Heart left ventricle (tissue), 16 donors: ENCODE results near the gene STAC2. TPM values are rescaled to one million over a fixed set of nuclear protein-coding genes. Genes with fewer than 3 reads are reported as not detected.

Experiments
- ATAC-seq, 4 donors: fragments of 200-7000 bp; cut with Tn5 transposase; one replicate each; pipeline ENCODE4 v1.9.1; 2020 to 2022; ENCODE audit warnings: moderate library complexity in 4 of 4, mild to moderate bottlenecking in 3 of 4, moderate number of reproducible peaks in 1 of 4
- DNase-seq, 5 donors: peaks; one replicate each; pipeline ENCODE4 v3.0.0-alpha.2; 2020
- H3K27ac ChIP-seq, 12 donors: fragments of 200-600 bp; sonication (generic) in 4 of 12; one replicate each; pipeline versions ENCODE4 v1.5.0 to v1.8.0; 2016 to 2022; ENCODE audit warnings: mild to moderate bottlenecking in 2 of 12
- H3K27me3 ChIP-seq, 9 donors: fragments of 200-600 bp; sonication (generic) in 2 of 9; one replicate each; pipeline versions ENCODE4 v1.5.1 to v1.8.0; 2016 to 2022; ENCODE audit warnings: mild to moderate bottlenecking in 3 of 9
- H3K36me3 ChIP-seq, 9 donors: fragments of 200-600 bp; sonication (generic) in 2 of 9; one replicate each; pipeline versions ENCODE4 v1.5.0 to v1.8.0; 2018 to 2022; ENCODE audit warnings: mild to moderate bottlenecking in 2 of 9
- H3K4me1 ChIP-seq, 12 donors: fragments of 200-600 bp; sonication (generic) in 4 of 12; one replicate each; pipeline versions ENCODE4 v1.5.0 to v1.8.0; 2016 to 2022; ENCODE audit warnings: mild to moderate bottlenecking in 3 of 12
- H3K4me3 ChIP-seq, 12 donors: fragments of 200-600 bp; sonication (generic) in 4 of 12; one replicate each; pipeline versions ENCODE4 v1.5.0 to v1.8.0; 2017 to 2022; ENCODE audit warnings: mild to moderate bottlenecking in 9 of 12, moderate library complexity in 4 of 12
- H3K9me3 ChIP-seq, 12 donors: fragments of 200-600 bp; sonication (generic) in 4 of 12; one replicate each; pipeline versions ENCODE4 v1.5.0 to v1.8.0; 2016 to 2022; ENCODE audit warnings: mild to moderate bottlenecking in 1 of 12
- POLR2A ChIP-seq, 2 donors: fragments of 450-650 bp; IDR thresholded peaks; one replicate each; pipeline ENCODE4 v1.6.1; 2017; ENCODE audit warnings: antibody characterized with exemption in 2 of 2, mild to moderate bottlenecking in 2 of 2, moderate library complexity in 2 of 2
- WGBS, 4 donors: extraction: QIAGEN DNeasy Blood & Tissue Kit in 2 of 4; methylation state at CpG; one replicate each; pipeline versions ENCODE4 v1.1.5 to v1.1.7; 2013 to 2018; 5-methylcytosine and 5-hydroxymethylcytosine counted together
- intact Hi-C, 10 donors: fragments of 100-400 bp; cut with DNase I; formaldehyde crosslinking; loops; one replicate each; pipeline versions ENCODE4 v1.11.1 to v1.14.2; 2022
- polyA plus RNA-seq, 2 donors: library from polyadenylated mRNA; stranded (reverse); fragments of 200-250 nt; gene quantifications; one replicate each; pipeline ENCODE4 v1.2.3, GENCODE V29; 2013
- total RNA-seq, 9 donors: library from RNA; depleted of rRNA in 2 of 9; stranded (reverse); fragments of >200 nt in 2 of 9; fragmentation: NEBNext Ultra II Directional in 3 of 9; extraction: Animal tissue kit (Norgen Biotek cat#: 25700) in 3 of 9; gene quantifications; one replicate each; pipeline versions ENCODE4 v1.1.0 to v1.2.4, GENCODE V29; 2016 to 2023
- TF ChIP-seq, protein P1 (sequence below), 12 donors: fragments of 200-600 bp; sonication (generic) in 4 of 12; IDR thresholded peaks; one replicate each; pipeline versions ENCODE4 v1.5.0 to v1.8.0; 2018 to 2022; ENCODE audit warnings: antibody characterized with exemption in 12 of 12, mild to moderate bottlenecking in 5 of 12
- donor health status: ischemic (EF 13 %, LVEDD 7.1; RV severe dilation, severe dysfunction).
- donor health status: healthy with polysubstance abuse.
- donor health status: DM: no; HTN: yes; CAD: no.
- donor health status: DM: no; HTN: no; CAD: no.
- donor health status: ischemic (EF 25% LVEDD 6.9; RV normal size, moderate dysfunction).
- donor health status: ischemic (EF 25% LVEDD 5.7; RV mildly dilated, moderate dysfunction).
- donor health status: healthy.
- donor health status: DM: yes; HTN: yes; CAD: no.
- donor health status: ischemic (EF 35%, LVEDD 5.7; RV mildly dilated, moderate dysfunction).
- donor health status: nonischemic (EF 11% LVEDD 7.7; RV severe dilation, severe dysfunction).
- donor health status: DM: yes; HTN: yes; CAD: no.
- donor health status: PGD.
- donor health status: ischemic (EF 29% LVEDD 5.4; RV normal size, mild dysfunction).
- donor health status: nonischemic (EF 23%, LVEDD 6.1; RV moderate dilation, normal function).

The STAC2 gene
- total and polyA plus RNA-seq, 11 donors: 0.16 to 5.3 (median 0.36) TPM

- Histone ChIP-seq H3K27me3 (no peaks in the 10 kb centered on the region), H3K4me3 (no peak overlapping the region), H3K4me1 (no peaks in the 10 kb centered on the region), H3K9me3 (no peaks in the 10 kb centered on the region), H3K27ac (no peak overlapping the region), H3K36me3 (peaks cover 0 to 74% (median 30%) of the 10 kb centered on the region in 9 donors)
- no peak for TF ChIP-seq POLR2A (IDR thresholded peaks at IDR 0.05)
- TF ChIP-seq, protein P1, sequence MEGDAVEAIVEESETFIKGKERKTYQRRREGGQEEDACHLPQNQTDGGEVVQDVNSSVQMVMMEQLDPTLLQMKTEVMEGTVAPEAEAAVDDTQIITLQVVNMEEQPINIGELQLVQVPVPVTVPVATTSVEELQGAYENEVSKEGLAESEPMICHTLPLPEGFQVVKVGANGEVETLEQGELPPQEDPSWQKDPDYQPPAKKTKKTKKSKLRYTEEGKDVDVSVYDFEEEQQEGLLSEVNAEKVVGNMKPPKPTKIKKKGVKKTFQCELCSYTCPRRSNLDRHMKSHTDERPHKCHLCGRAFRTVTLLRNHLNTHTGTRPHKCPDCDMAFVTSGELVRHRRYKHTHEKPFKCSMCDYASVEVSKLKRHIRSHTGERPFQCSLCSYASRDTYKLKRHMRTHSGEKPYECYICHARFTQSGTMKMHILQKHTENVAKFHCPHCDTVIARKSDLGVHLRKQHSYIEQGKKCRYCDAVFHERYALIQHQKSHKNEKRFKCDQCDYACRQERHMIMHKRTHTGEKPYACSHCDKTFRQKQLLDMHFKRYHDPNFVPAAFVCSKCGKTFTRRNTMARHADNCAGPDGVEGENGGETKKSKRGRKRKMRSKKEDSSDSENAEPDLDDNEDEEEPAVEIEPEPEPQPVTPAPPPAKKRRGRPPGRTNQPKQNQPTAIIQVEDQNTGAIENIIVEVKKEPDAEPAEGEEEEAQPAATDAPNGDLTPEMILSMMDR (IDR thresholded peaks at IDR 0.05): no peak
- WGBS, 4 donors: 90 to 97% (median 93%) methylated on average over 5 of the region's 5 CpGs
- ATAC-seq (no peak), DNase-seq (no peak)
- intact Hi-C loops: loop anchor here in 1 of 10 donors (10.0 kb wide), 1 partner anchor 53 kb away; no protein-coding TSS in a partner anchor
Measured at GRCh38 chr17:39181303-39181702, 44.4 kb downstream of the STAC2 start.

DNA sequence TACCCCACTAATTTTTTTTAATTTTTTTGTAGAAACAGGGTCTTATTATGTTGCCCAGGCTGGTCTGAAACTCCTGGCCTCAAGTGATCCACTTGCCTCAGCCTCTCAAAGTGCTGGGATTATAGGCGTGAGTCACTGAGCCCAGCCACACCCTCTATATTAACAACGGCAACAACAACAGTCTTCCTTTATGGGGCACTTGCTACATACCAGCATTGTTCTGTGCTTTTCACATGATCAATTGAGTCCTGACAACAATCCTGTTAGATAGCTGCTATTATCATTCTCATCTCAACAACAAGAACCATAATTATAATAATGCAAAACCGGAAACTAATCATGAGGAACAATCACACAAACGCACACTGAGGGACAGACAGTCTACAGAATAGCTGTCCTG, 47.2 kb downstream of the STAC2 start:
- no peak overlapping the region for H3K4me3 ChIP-seq
- H3K9me3 ChIP-seq: no peaks in the 10 kb centered on the region
- WGBS, 4 donors: 83 to 91% (median 90%) methylated on average over 4 of the region's 4 CpGs
- peaks cover 0 to 13% (median 2%) of the 10 kb centered on the region in 12 donors for H3K4me1 ChIP-seq
- ATAC-seq: no peak
- no peaks in the 10 kb centered on the region for H3K27me3 ChIP-seq
- TF ChIP-seq, protein P1 (IDR thresholded peaks at IDR 0.05): no peak
- no peak for TF ChIP-seq POLR2A (IDR thresholded peaks at IDR 0.05)
- intact Hi-C loops: loop anchor here in 2 of 10 donors (5.0 kb wide), 1 partner anchor 196 kb away; no protein-coding TSS in a partner anchor
- H3K27ac ChIP-seq: no peak overlapping the region
- peaks cover 0 to 54% (median 21%) of the 10 kb centered on the region in 9 donors for H3K36me3 ChIP-seq
- DNase-seq: no peak

- intact Hi-C loops: loop anchor here in 2 of 10 donors (5.0 kb wide), 1 partner anchor 195 kb away; no protein-coding TSS in a partner anchor
- TF ChIP-seq POLR2A (IDR thresholded peaks at IDR 0.05): no peak
- TF ChIP-seq, protein P1 (IDR thresholded peaks at IDR 0.05): no peak
- 91 to 93% (median 93%) methylated on average over 12 of the region's 12 CpGs for WGBS, 4 donors
- no peaks in the 10 kb centered on the region for H3K27me3 ChIP-seq
- ATAC-seq (no peak), DNase-seq (no peak)
- peaks cover 0 to 41% (median 11%) of the 10 kb centered on the region in 9 donors for H3K36me3 ChIP-seq
- no peak overlapping the region for H3K27ac ChIP-seq
- peaks cover 0 to 13% (median 2%) of the 10 kb centered on the region in 12 donors for H3K4me1 ChIP-seq
- H3K9me3 ChIP-seq: no peaks in the 10 kb centered on the region
- no peak overlapping the region for H3K4me3 ChIP-seq
Measured at GRCh38 chr17:39177256-39177655, 48.5 kb downstream of the STAC2 start.

- H3K27ac ChIP-seq: no peak overlapping the region
- H3K9me3 ChIP-seq: no peaks in the 10 kb centered on the region
- 61 to 68% (median 67%) methylated on average over 10 of the region's 10 CpGs for WGBS, 4 donors
- no peak for DNase-seq
- peaks cover 0 to 26% (median 9%) of the 10 kb centered on the region in 9 donors for H3K36me3 ChIP-seq
- no peak for ATAC-seq
- intact Hi-C loops: loop anchor here in 2 of 10 donors (5.0 kb wide), 1 partner anchor 193 kb away; no protein-coding TSS in a partner anchor
- no peaks in the 10 kb centered on the region for H3K27me3 ChIP-seq
- no peak for TF ChIP-seq POLR2A (IDR thresholded peaks at IDR 0.05)
- TF ChIP-seq, protein P1 (IDR thresholded peaks at IDR 0.05): no peak
- H3K4me3 ChIP-seq: no peak overlapping the region
- peaks cover 0 to 13% (median 2%) of the 10 kb centered on the region in 12 donors for H3K4me1 ChIP-seq
Measured at GRCh38 chr17:39175695-39176093, 50.1 kb downstream of the STAC2 start.
